Limb (tissue), 2 donors: ENCODE measurements around the gene UPK1B.

Experiments
- DNase-seq, 2 donors: peaks; one replicate each; pipeline ENCODE4 v3.0.0-alpha.2; 2016; ENCODE audit errors: extremely low spot score in 2 of 2

UPK1B gene

DNA sequence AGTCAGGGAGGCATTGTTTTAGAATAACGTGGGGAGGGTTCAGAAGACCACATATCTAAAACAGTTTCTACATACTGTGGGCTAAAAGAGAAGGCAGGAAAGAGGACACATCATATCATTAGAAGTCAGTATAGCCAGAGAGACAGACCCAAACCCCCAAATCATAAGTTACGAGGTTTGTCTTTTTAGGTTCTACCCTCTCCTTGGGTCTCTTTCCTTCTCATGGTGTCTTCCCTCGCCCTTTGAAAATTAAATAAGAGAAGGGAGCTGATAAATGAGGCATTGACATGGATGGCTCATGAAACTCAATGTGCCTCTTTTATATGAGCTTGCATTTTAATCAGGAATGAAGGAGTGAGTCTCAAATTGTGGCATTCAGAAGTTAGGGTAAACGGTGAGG, 3.4 kb downstream of the UPK1B start:
- no peak for DNase-seq

DNA sequence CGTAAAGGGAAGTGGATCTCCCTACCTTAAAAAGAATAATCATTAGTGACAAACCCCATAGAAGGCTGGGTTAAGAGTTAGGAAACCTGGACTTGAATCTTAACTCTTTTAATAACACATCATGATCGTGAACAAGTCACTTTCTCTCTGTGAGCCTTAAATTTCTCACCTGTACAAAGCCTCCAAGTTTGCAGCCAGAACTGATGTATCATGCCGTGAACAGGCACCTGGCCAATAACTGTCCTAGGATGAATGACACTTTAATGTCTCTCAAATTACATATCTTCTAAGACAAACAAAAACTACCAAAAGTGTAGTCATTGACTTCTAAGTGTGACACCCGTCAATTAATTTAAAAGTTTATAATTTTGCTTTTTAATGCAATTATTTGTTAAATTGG, 3.9 kb downstream of the UPK1B start:
- no peak for DNase-seq

DNA sequence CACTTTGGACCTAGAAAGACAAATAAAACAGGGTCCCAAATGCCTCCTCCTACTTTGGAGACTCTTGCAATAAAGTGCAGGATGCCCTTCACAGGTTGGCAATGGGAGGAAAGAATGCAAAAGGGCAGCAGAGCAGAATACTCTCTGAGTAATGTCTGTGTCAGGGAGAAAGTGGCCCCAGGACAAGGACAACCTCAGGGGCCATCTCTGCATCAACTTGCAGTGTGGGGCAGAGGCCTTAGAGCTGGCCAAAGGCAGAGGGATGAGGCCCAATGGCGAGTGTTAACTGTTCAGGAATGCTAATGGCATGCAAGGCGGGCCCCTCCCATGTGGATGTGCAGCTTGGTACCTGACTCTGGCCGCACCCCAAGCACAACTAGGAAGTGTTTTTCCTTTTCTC, 8.4 kb downstream of the UPK1B start:
- no peak for DNase-seq

DNA sequence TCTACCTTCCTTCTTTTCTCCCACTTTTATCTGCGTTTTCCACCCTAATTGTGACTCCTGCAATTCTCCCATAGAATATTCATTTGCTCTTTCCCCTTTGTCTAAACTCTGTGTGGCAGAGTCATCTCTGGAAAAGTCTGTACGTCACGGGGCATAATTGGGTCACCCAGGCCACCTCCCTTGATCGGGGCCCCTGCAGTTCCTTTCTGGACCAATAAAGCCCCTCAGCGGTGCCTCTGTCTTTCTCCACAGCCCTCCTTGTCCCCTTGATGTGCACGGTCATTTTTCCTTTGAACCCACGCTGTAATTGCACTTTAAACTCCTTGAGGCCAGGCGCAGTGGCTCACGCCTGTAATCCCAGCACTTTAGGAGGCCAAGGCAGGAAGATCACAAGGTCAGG, 10.7 kb downstream of the UPK1B start:
- no peak for DNase-seq

DNA sequence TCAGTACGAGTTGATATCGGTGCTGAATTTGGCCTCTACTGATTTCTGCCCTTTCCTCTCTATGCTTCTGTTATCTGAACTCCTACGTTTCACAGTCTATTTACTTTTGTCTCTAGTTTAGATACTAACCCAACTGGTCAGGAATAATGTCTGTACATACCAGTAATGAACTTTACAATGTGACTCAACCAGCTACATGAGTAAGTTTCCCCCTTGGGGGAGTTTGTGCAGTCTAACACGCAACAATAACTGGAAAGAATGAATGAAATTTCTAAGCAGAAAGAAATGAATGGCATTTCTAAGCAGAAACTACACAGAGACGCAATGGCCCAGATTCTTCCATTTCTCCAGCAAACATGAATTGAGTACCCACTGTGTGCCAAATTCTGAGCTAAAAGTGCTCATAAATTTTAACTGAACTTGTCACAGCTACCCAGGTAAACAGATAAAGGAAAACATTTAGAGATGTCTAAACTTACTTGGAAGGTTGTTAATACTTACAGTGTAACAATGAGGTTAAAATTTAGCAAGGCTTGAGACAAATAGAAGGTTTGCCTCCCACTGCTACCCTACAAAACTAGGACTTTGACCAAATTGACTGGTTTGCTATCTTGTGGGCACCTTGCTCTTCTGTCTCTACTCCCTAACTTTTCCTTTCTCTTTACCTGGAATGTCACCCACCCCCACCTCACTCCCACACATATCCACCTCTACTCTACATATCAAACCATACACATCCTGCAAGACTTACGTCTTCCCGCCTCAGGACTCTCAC, 11.6 kb downstream of the UPK1B start:
- DNase-seq, result no peak

DNA sequence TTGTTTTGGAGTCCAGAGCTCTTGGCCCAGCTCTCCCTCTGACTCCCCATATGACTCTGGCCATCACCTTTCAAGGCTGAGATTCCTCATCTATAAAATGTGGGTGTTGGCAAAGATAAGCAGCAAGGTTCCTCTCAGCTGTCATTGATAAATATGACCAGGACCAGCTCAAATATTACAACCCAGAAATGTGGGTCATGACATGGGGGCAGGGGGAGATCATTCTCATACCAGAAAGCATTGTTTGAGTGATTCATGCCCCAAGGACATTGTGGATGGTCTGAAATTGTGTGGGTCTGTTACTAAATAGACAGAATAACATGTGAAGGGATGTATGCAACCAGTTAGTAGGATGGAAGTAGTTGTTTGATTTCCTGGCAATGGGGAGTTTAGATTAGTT, 13.9 kb downstream of the UPK1B start:
- no peak for DNase-seq

DNA sequence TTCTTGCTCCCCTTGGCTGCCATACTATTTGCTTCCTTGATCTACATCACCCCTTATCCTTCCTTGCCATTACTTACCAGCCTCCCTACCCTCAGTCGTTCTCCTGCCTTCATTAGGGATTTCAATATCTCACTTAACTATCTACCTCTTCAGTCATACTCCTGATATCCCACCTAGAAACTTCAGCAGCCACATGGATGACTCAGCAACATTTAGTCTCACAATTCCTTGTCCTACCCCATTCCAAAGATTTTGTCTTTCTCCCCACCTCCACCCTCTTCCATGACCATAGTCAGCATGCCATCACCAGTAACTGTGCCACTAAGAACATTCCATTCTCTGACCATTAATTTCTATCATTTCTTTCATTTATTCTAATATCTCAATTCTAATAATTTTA, 18.4 kb downstream of the UPK1B start:
- DNase-seq, result no peak

DNA sequence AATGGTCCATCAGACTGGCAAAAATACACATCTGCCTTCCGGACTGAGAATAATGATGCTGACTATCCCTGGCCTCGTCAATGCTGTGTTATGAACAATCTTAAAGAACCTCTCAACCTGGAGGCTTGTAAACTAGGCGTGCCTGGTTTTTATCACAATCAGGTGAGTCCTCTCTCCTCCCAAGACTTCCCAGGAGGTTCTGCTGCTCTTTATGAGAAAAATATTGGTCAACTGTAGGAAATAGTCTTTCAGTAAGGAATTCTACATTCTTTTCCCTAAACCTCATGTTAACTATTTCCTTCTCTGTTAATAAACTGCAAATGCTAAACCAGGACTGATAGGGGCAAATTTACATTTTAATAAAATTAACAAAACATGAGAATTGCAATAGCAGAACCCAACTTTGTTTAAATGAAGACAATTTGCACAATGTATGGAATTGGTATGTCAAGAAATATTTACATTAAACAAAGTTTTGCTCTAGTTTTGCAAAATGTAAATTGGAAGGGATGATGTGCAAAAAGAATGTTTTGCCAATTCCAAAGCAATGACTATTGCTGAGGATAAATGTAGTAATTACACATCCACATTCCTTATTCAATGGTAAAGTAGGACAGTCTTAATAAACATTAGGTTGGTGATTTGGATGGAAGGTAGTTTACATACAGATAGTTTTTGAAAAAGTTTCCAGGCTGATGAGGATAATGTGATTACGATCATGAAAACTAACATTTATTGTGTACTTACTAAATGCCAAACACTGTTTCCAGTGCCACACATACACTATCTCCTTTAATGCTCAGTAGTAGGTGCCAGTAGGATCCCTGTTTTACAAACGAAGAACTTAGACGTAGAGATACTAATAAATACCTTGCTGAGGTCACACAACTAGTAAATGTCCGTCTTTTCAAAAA, 21.1 kb downstream of the UPK1B start:
- DNase-seq, result no peak

DNA sequence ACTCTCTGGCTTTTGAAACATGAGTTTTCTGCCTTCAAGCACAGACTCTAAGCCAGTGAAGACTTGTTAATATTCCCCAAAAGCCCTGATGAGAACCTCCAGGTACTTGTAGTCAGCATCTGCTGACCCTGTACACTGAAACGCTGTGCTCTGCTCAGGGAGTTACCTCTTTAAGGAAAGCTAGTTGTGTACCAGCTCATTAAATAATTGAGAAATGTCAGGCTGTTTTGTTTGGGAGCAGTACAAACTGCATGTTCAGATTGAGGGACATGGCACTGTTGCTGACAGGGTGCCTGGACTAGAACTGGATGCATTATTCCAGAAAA, 21.7 kb downstream of the UPK1B start:
- no peak for DNase-seq

DNA sequence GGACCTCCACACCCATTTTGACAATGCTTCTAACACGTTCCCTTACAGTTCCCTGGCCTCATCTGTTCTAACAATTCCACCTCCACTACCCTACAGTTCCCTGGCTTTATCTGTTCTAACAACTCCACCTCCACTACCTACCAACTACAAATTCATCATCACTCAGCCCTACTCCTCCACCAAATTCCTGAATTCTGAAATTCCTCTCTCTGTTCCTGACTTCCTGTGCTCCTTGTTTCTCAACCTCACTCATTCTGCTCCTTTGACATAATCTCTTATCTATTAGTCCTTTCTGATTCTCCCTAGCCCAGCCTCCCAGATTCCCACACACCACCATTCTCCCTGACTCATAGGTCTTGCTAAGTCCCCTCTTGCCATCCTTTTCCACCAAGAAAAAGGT, 22.5 kb downstream of the UPK1B start:
- DNase-seq, result no peak

DNA sequence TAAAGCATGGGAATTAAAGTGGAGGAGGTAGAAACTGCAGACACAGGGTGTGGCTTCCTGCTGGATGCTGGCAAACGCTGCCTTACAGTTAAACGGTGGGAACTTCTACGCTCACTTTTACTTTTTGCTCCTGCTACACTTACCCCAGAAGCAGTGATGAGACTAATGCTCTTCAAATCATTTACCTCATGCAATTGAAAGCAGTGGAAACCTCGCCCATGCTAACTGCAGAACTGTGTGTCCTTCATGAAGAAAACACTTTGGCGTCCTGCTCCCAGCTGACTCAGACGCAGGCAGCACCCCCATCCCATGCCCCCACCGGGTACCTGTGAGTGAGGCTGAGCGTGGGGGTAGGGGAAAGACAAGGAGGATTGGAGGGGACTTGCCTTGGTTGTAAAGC, 31.8 kb downstream of the UPK1B start:
- peak in 1 of 2 donors; percentile 14 for DNase-seq

DNA sequence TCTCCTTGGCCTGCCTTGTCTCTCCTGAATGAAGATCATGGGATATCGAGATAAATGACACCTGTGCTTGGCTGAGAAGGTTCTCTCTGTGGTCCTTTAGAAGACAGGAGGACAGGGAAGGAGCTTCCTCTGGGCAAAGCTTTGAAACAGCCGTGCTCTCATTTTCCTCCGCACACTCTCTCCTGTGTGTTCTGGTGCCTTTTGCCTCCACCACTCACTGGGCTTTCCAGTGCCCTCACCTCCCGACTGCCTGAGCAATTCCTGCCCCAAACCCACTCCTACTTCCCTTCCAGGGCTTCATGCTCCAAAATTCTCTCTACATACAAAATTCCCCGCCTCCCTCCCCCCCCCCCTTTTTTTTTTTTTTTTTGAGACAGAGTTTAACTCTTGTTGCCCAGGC, 32.3 kb downstream of the UPK1B start:
- no peak for DNase-seq

DNA sequence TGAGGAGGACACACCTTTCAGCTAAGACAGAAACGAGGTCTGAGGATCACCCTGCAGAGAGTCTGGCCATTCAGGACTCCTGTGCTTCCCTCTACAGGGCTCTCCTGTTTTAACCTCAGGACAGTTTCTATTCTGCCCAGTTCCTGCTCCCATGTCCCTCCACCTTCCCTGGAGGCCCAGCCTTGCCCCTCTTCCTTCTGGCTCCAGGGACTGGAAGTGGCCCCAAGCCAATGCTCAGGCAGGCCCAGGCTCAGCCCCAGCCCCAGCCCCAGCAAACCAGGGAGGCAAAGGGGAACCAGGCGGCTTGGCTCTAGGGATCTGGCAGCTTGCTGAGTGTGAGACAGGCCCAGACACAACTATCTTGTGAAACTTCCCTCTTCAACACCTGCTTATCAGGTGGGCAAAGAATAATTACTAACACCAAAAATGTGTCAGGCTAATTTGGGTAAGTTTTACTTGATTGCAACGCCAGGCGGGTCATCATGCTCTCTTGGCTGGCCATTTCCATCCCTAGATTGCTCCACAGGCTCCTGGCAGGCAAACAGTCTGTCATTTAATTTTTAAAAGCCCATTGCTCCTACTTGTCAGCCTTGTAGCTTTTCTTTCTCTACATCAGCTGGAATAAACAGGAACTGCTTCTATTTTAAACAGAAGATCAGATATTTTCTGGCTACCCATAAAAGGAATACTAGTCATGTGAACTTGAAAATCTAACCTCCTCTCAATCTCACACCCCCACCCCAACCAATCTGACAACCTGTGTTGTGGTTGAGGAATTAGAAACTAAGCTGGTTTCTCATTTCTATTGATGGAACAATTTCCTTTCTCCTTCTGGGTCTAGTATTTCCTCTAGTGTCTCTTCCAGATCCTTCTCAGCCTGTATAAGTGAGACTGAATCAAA, 33.5 kb downstream of the UPK1B start:
- no peak for DNase-seq

DNA sequence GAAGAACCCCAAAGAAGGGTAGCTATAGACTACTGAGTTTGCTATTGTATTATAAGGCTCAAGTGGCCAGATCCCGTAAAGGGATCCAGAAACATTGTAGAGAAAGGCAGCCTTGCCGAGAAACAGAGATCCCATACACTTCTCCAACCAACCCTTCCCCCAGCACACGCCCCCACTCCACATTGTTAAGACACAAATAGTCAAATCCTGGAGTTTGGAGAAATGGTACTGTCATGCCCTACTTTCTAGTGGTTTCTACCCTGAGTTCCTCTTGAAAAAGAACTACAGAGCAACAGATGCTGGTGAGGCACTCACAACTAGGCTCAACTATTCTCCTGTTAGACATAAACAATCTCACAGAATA, 34.1 kb downstream of the UPK1B start:
- no peak for DNase-seq

DNA sequence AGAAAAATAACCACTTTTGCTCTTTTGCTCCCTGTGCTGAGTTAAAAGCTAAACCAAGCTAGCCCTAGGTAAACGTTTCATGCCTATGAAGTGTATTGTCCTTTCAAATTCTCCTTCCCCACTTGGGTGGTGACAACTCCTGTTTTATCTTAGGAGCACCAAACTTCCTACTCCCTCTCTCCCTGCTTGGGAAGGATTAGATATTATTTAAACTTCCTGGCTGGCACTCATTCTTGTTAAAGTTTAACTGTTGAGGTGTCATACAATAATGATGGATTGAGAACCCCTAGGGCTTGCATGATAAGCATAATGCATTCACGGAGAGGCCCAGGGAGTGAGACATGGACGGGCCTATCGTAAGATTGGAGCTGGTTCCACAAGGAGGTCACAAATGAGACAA, 37.8 kb downstream of the UPK1B start:
- no peak for DNase-seq

DNA sequence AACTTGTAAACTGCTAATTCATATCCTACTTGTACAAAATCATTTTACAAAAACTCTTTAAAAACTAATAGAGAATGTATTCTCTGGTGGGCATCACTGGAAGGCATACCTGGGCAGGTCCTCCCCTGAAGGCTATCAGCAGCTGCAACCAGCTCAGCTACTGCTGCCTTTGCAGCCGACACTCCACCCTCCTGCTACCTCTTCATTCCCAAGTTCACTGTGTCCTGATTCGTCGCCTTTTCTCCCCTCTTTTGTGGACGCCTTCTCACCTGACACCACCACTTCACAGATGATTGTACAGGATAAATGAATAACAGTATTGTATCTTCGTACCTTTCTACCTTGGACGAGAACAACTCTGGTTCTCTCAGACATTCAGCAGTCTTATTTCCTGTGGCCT, 38.4 kb downstream of the UPK1B start:
- no peak for DNase-seq

DNA sequence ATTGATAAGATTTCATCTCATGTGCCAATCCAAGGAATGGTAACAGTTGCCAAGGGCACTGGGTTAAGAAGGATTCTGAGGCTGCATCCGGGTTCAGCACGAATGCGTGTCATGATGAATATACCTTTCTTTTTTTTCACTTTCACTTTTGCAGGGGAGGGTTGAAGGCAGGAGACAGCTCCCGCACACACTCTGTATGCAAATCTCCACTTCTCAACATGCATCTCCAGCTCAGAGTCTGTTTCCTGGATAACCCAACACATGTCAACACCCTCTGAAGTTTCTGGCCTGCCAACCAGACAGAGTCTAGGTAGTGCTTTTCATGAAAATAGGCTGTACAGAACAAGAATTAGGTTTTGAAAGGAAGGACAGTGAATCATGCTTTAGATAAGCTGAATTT, 45.7 kb downstream of the UPK1B start:
- no peak for DNase-seq

DNA sequence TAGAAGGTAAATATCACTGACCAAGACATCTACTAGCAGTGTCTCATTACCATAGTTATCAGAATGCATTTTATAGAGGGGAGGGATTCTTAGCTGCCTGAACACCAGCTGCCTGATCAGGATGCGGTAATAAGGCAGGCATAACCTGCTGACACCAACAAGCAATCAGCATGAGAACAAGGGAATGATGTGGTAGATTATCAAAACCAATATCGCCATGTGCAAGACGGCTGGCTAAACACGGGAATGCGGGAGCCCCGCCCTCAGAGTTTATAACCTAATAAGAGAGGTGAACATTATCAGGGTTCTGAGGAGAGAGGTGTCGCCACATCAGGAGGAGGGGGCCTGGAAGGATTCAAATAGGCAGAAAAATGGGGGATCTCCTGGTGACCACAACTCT, 46.8 kb downstream of the UPK1B start:
- no peak for DNase-seq

DNA sequence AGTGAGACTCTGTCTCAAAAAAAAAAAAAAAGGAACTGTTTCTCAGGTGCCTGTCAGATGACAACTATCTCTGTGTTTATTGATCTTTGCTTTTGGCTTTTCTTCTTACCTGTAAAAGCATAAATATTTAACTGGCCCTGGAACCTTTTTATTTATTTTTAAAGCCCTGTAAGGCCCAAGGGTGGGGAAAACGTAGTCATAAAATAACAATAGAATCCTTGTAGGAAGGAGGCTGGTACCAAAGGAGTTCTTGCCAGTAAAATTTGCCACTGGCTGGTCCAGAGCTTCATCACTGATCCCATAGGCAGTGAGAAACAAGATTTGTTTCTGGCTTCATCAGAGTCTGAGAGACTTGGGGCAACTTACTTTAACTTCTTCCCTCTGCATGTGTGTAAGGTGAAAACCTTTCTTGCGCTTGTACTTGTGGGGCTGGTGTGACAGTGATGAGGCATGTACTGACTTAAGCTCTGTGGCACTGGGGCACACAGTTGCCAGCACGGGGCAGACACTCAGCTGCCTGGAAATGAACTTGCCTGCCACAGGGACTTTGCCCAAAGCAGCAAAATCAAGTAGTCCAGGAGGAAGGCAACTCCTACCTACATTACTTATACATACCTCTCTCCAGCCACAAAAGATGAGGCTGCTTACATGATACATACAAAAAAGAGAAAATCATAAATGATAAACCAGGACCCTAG, 47.7 kb downstream of the UPK1B start:
- DNase-seq, result no peak

DNA sequence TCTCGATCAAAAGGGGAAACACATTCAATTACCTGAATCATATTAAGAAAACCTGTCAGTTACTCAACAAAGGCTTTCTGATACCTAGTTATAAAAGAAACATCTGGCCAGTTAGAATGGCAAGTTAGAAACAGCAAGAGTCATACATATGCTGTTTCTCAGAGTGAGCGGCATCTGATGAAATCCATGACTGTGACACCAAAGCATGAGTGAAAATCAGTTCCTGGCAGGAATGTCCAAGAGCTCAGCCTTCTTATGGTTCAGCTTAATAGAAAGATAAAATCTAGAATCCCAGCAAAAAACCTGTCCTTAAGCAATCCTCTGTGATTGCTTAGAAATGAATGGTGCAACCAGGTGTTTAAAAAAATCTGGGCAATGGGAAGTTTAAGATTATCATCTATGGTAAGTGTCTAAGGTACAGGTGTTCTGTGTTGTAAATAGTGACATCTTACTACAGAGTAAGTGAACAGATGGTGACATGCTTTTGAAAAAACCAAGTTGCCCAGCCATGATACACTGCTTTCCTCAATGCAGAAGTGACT, 48.5 kb downstream of the UPK1B start:
- DNase-seq, result no peak

DNA sequence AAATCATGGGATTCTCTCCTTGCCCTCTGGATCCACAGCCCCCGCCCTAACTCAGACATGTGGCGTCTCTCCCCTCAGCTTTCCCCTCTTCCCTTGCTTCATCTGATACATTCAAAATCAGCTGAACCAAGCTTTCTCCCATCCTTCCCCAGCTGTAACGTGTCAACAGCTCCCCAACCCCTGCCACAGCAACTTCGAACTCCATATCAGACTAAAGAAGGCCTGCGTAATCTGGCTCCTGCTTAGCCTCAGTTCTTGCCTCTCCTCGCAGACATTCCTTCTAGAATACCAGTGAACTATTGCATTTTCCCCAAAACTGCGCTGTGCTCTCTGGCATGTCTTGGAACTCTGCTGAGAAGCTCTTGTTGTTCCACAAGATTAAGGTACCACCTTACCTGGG, 49.0 kb downstream of the UPK1B start:
- DNase-seq, result no peak
